GM19455 (cell line): ENCODE results near the gene SRCIN1.
"Not testable (repeated sequence)": the region's sequence is repeated elsewhere in the genome, so short reads cannot be mapped to it uniquely, and the experiment has no call there.

ENCODE experiments used
- ATAC-seq: cut with Tn5 transposase; IDR thresholded peaks from one replicate; pipeline ENCODE4 v1.9.1; 2021; ENCODE audit not compliant: unreplicated experiment

The SRCIN1 gene

GRCh38 chr17:38605841-38606645 lies at the start of gene SRCIN1:
Gene SRCIN1 (minus strand): TSS chr17:38605952. CDS start chr17:38605705, 247 bp downstream.
- no peak for ATAC-seq

GRCh38 chr17:38654411-38655398 lies 49.0 kb upstream of the SRCIN1 start:
- peak; percentile 61 for ATAC-seq

- no peak for ATAC-seq
Measured at GRCh38 chr17:38653679-38654078, 47.9 kb upstream of the SRCIN1 start.

GRCh38 chr17:38653230-38653629 lies 47.5 kb upstream of the SRCIN1 start:
- ATAC-seq = no peak

- ATAC-seq = not testable (repeated sequence)
Measured at GRCh38 chr17:38650653-38651173, 45.0 kb upstream of the SRCIN1 start.

GRCh38 chr17:38637951-38638350 lies 32.2 kb upstream of the SRCIN1 start:
- no peak for ATAC-seq

GRCh38 chr17:38636054-38636453 lies 30.3 kb upstream of the SRCIN1 start:
- no peak for ATAC-seq

GRCh38 chr17:38632334-38632733 lies 26.6 kb upstream of the SRCIN1 start:
- no peak for ATAC-seq

- ATAC-seq = no peak
Measured at GRCh38 chr17:38628441-38628840, 22.7 kb upstream of the SRCIN1 start.

- no peak for ATAC-seq
Measured at GRCh38 chr17:38627957-38628356, 22.2 kb upstream of the SRCIN1 start.

- ATAC-seq = not testable (repeated sequence)
Measured at GRCh38 chr17:38626606-38627226, 21.0 kb upstream of the SRCIN1 start.

- ATAC-seq = no peak
Measured at GRCh38 chr17:38625482-38625881, 19.7 kb upstream of the SRCIN1 start.

GRCh38 chr17:38624782-38625355 lies 19.1 kb upstream of the SRCIN1 start:
- ATAC-seq = peak; percentile 59

GRCh38 chr17:38621538-38621937 lies 15.8 kb upstream of the SRCIN1 start:
- no peak for ATAC-seq

GRCh38 chr17:38620551-38621277 lies 15.0 kb upstream of the SRCIN1 start:
- ATAC-seq = no peak

- ATAC-seq = no peak
Measured at GRCh38 chr17:38619937-38620550, 14.3 kb upstream of the SRCIN1 start.

GRCh38 chr17:38619451-38619795 lies 13.7 kb upstream of the SRCIN1 start:
- no peak for ATAC-seq

- ATAC-seq = no peak
Measured at GRCh38 chr17:38617967-38618760, 12.4 kb upstream of the SRCIN1 start.
